HepG2 (cell line): ENCODE measurements around the gene SRSF3. TPM values are rescaled to one million over a fixed set of nuclear protein-coding genes. Genes with fewer than 3 reads are reported as not detected.

Experiments used
- ATAC-seq: fragments of 200-7000 bp; cut with Tn5 transposase; 3 replicates; pipeline ENCODE4 v1.9.1; 2020; ENCODE audit warnings: mild to moderate bottlenecking, moderate library complexity
- BruUV-seq: library from RNA; stranded (reverse); fragments of 400-500 nt; replicated peaks from 2 replicates; lab custom pipeline; 2021; lab: Mats Ljungman, UMichigan
- CTCF ChIA-PET: fragments of 300-600 bp; formaldehyde crosslinking; extraction: SDS; loops from one replicate; lab custom pipeline; 2021; ENCODE audit warnings: low total read pairs, inconsistent platforms, low intra/inter-chr PET ratio; lab: Yijun Ruan, JAX
- POLR2A ChIA-PET: fragments of 350-600 bp; sonication (Branson Sonifier 250); formaldehyde crosslinking; loops from one replicate; lab custom pipeline; 2020; ENCODE audit warnings: antibody characterized with exemption, inconsistent platforms; lab: Yijun Ruan, JAX
- DNase-seq: peaks from one replicate; pipeline ENCODE4 v3.0.0-alpha.2; 2015; ENCODE audit warnings: low spot score
- FAIRE-seq: peaks from 3 replicates; lab custom pipeline; 2011; peaks lifted over from hg19 to GRCh38; lab: Jason Lieb, UNC
- H2AFZ ChIP-seq: one replicate; pipeline ENCODE4 v1.6.1; 2011; ENCODE audit warnings: low read length, inconsistent platforms
- H3K27ac ChIP-seq: fragments of 300-600 bp; 3 replicates; pipeline ENCODE4 v1.8.0; 2011; ENCODE audit warnings: mixed run types, mild to moderate bottlenecking, mixed read lengths, low read length, inconsistent platforms; ENCODE audit not compliant: insufficient read depth; ENCODE audit errors: extremely low read length
- H3K27me3 ChIP-seq, 2 experiments: fragments of 200-600 bp in 1 of 2; 2 replicates in 1 of 2; 3 replicates in 1 of 2; pipeline versions ENCODE4 v1.6.0 to v1.8.0; 2011; ENCODE audit warnings: low read length in 2 of 2, mild to moderate bottlenecking in 2 of 2, moderate library complexity in 2 of 2, inconsistent platforms in 1 of 2; ENCODE audit not compliant: insufficient read depth in 2 of 2, control insufficient read depth in 1 of 2
- H3K36me3 ChIP-seq, 2 experiments: fragments of 200-600 bp in 1 of 2; replicated peaks in 1 of 2; 2 replicates in 1 of 2; 3 replicates in 1 of 2; pipeline versions ENCODE4 v1.5.1 to v1.8.0; 2011; ENCODE audit warnings: low read length in 2 of 2, inconsistent platforms in 1 of 2; ENCODE audit not compliant: insufficient read depth in 2 of 2, control insufficient read depth in 1 of 2
- H3K4me1 ChIP-seq: 2 replicates; pipeline ENCODE4 v1.5.1; 2012; ENCODE audit warnings: low read length, inconsistent platforms; ENCODE audit not compliant: insufficient read depth
- H3K4me2 ChIP-seq: 2 replicates; pipeline ENCODE4 v1.6.0; 2011; ENCODE audit warnings: low read depth, low read length, inconsistent platforms
- H3K4me3 ChIP-seq, 3 experiments: fragments of 200-600 bp in 1 of 3; sonication (generic), shearing (Covaris generic) in 1 of 3; replicated peaks in 1 of 3; 2 replicates each; pipeline ENCODE4 v1.5.1; 2011 to 2016; ENCODE audit warnings: low read length in 3 of 3, inconsistent platforms in 2 of 3, low read depth in 2 of 3, mild to moderate bottlenecking in 2 of 3, control low read depth in 1 of 3, mixed read lengths in 1 of 3; ENCODE audit not compliant: insufficient read depth in 1 of 3
- H3K79me2 ChIP-seq: one replicate; pipeline ENCODE4 v1.6.1; 2011; ENCODE audit warnings: low read length, inconsistent platforms; ENCODE audit not compliant: insufficient read depth
- H3K9ac ChIP-seq: 2 replicates; pipeline ENCODE4 v1.6.0; 2011; ENCODE audit warnings: mild to moderate bottlenecking, low read depth, low read length, inconsistent platforms; ENCODE audit not compliant: insufficient read depth
- H3K9me3 ChIP-seq: 2 replicates; pipeline ENCODE4 v1.5.1; 2012; ENCODE audit warnings: mild to moderate bottlenecking, low read length
- H4K20me1 ChIP-seq: 2 replicates; pipeline ENCODE4 v1.6.0; 2011; ENCODE audit warnings: inconsistent platforms, mild to moderate bottlenecking, low read length, moderate library complexity; ENCODE audit not compliant: insufficient read depth
- CEBPZ ChIP-seq: IDR thresholded peaks from 2 replicates; pipeline ENCODE4 v1.6.1; 2012; ENCODE audit warnings: low read length, improper control_type of control experiment
- CHD4 ChIP-seq: fragments of 200-600 bp; sonication (generic); IDR thresholded peaks from 2 replicates; pipeline ENCODE4 v1.7.0; 2017; ENCODE audit warnings: mild to moderate bottlenecking, low read length, borderline replicate concordance
- CREB1 ChIP-seq, 2 experiments: fragments of 450-650 bp in 1 of 2; IDR thresholded peaks; 2 replicates each; pipeline ENCODE4 v1.6.1; 2016 to 2017; ENCODE audit warnings: control low read depth in 1 of 2, mild to moderate bottlenecking in 1 of 2, missing compliant biosample characterization in 1 of 2, missing genetic modification characterization in 1 of 2
- CTCF ChIP-seq: sonication (generic); formaldehyde crosslinking; IDR thresholded peaks from 2 replicates; pipeline ENCODE4 v1.5.0; 2020; ENCODE audit warnings: mild to moderate bottlenecking, missing genetic modification reagents, moderate library complexity
- POLR2A ChIP-seq, 2 experiments: IDR thresholded peaks; 2 replicates each; pipeline ENCODE4 v1.6.1; 2011; ENCODE audit warnings: low read depth in 2 of 2, low read length in 2 of 2, mild to moderate bottlenecking in 1 of 2, moderate library complexity in 1 of 2; ENCODE audit not compliant: insufficient read depth in 1 of 2
- SNAPC5 ChIP-seq: sonication (generic); formaldehyde crosslinking; IDR thresholded peaks from 2 replicates; pipeline ENCODE4 v1.8.1; 2023; ENCODE audit warnings: mild to moderate bottlenecking, missing genetic modification reagents, borderline replicate concordance
- STAG1 ChIP-seq: sonication (generic); formaldehyde crosslinking; IDR thresholded peaks from 2 replicates; pipeline ENCODE4 v1.4.0; 2020; ENCODE audit warnings: missing genetic modification reagents
- TMF1 ChIP-seq: sonication (generic); formaldehyde crosslinking; IDR thresholded peaks from 2 replicates; pipeline ENCODE4 v1.8.1; 2022; ENCODE audit warnings: low read depth, missing genetic modification reagents
- ZNF362 ChIP-seq: sonication (generic); formaldehyde crosslinking; IDR thresholded peaks from 2 replicates; pipeline ENCODE4 v1.4.0; 2020; ENCODE audit warnings: missing genetic modification reagents, mild to moderate bottlenecking, borderline replicate concordance
- ZSCAN21 ChIP-seq: sonication (generic); formaldehyde crosslinking; IDR thresholded peaks from 2 replicates; pipeline ENCODE4 v1.8.0; 2022; ENCODE audit warnings: mild to moderate bottlenecking, missing genetic modification reagents, moderate library complexity, borderline replicate concordance
- WGBS: methylation state at CpG from one replicate; pipeline ENCODE4 v1.1.6; 2017; ENCODE audit warnings: low lambda C conversion rate; 5-methylcytosine and 5-hydroxymethylcytosine counted together
- in situ Hi-C: cut with HindIII; loops from 2 replicates; pipeline ENCODE4 v1.10.0; 2017; ENCODE audit warnings: low pct_unique_long_range_greater_than_20kb; ENCODE audit not compliant: extremely low pct_ligation_motif_present
- intact Hi-C: fragments of 100-400 bp; cut with micrococcal nuclease; formaldehyde crosslinking; loops from one replicate; pipeline ENCODE4 v1.10.0; 2022; ENCODE audit not compliant: unreplicated experiment
- polyA plus RNA-seq, 8 experiments: library from polyadenylated mRNA; depleted of rRNA in 3 of 8; stranded (reverse) in 7 of 8; unstranded in 1 of 8; fragments of >200 nt; fragmentation: Illumina TruSeq in 4 of 8; extraction: Trizol in 4 of 8; gene quantifications; 2 replicates each; pipeline versions ENCODE4 v1.2.1 to v1.2.3, GENCODE V29; 2011 to 2016; ENCODE audit warnings: low read depth in 4 of 8, missing spikeins in 1 of 8, mixed read lengths in 1 of 8; ENCODE audit not compliant: insufficient read depth in 1 of 8
- total RNA-seq, 5 experiments: library from RNA; depleted of rRNA; stranded (reverse); fragments of >200 nt; fragmentation: Illumina TruSeq; extraction: Trizol; gene quantifications; 2 replicates each; pipeline ENCODE4 v1.2.3, GENCODE V29; 2016; ENCODE audit warnings: low read depth in 1 of 5

The SRSF3 gene
- total and polyA plus RNA-seq, 2 of the 13 experiments (the other 11 are each of a cell fraction or from before 2014, with no cell fraction given) = 206 to 684 TPM

GRCh38 chr6:36560822-36561221 lies 33.3 kb upstream of the SRSF3 start:
- CTCF ChIA-PET = no interaction called here
- Histone ChIP-seq H3K27ac (no peak overlapping the region), H3K9me3 (no peaks in the 10 kb centered on the region)
- peak; percentile 12; the same call in 1 of the 2 replicates for TF ChIP-seq STAG1 (CRISPR knock-in tag)
- no peak for TF ChIP-seq ZSCAN21 (CRISPR knock-in tag)
- TF ChIP-seq SNAPC5 = no peak
- peak; percentile 34 for TF ChIP-seq CTCF (CRISPR knock-in tag)
- TF ChIP-seq, all 625 proteins: peak for 2
- Histone ChIP-seq H3K27me3 (no peaks in the 10 kb centered on the region; a peak in 1 of 5 replicates), H3K79me2 (no peaks in the 10 kb centered on the region), H3K4me1 (peaks cover 43% of the 10 kb centered on the region), H3K36me3 (no peaks in the 10 kb centered on the region), H3K4me2 (no peak overlapping the region), H3K9ac (no peak overlapping the region), H4K20me1 (no peaks in the 10 kb centered on the region), H3K4me3 (no peak overlapping the region), H2AFZ (no peak overlapping the region)
- in situ Hi-C loops = no loop called here
- no peak for FAIRE-seq
- peak; percentile 63 for ATAC-seq
- no peak for DNase-seq
- BruUV-seq = no TSS peak
- intact Hi-C loops = no loop called here
- WGBS = 70% methylated on average over 4 of the region's 4 CpGs
- POLR2A ChIA-PET = no interaction called here

- POLR2A ChIA-PET = interaction anchor here (1.1 kb wide), 1 partner anchor 11 kb away, joined by 4 read pairs; no protein-coding TSS in a partner anchor
- H2AFZ ChIP-seq = no peak overlapping the region
- no peak for TF ChIP-seq ZNF362
- no peak for TF ChIP-seq POLR2A (IDR thresholded peaks at IDR 0.05; ENCODE audit: insufficient read depth in 1 of 2, low read depth in 2 of 2, low read length in 2 of 2)
- no peak for TF ChIP-seq TMF1 (CRISPR knock-in tag)
- no peak for TF ChIP-seq CEBPZ
- no peak for TF ChIP-seq CREB1 (IDR thresholded peaks at IDR 0.05)
- TF ChIP-seq CREB1 (CRISPR knock-in tag; IDR thresholded peaks at IDR 0.05) = no peak
- no peak for TF ChIP-seq CHD4
Observed at GRCh38 chr6:36563237-36563927, 30.8 kb upstream of the SRSF3 start.

More at GRCh38 chr6:36563237-36563927, 30.8 kb upstream of the SRSF3 start:
- intact Hi-C loops (no loop called here), in situ Hi-C loops (no loop called here)
- DNase-seq (no peak), ATAC-seq (no peak), FAIRE-seq (no peak)
- H3K4me3 ChIP-seq = no peak overlapping the region
- no peaks in the 10 kb centered on the region; a peak in 1 of 5 replicates for H3K27me3 ChIP-seq
- H3K27ac ChIP-seq = no peak overlapping the region
- H3K36me3 ChIP-seq = no peaks in the 10 kb centered on the region
- no peaks in the 10 kb centered on the region for H3K9me3 ChIP-seq
- no peak overlapping the region for H3K9ac ChIP-seq
- BruUV-seq = no TSS peak
- no peak overlapping the region for H3K4me2 ChIP-seq
- no peaks in the 10 kb centered on the region for H3K79me2 ChIP-seq
- no peaks in the 10 kb centered on the region for H4K20me1 ChIP-seq
- CTCF ChIA-PET = no interaction called here
- H3K4me1 ChIP-seq = peaks cover 61% of the 10 kb centered on the region
- WGBS = 2% methylated on average over 3 of the region's 3 CpGs
